CD4-positive, alpha-beta T cell treated with Interferon alpha-2 for 1 hour (primary cell): ENCODE results near the gene PRRC1.

Experiments used
- DNase-seq, 2 donors: peaks; one replicate each; pipeline ENCODE4 v3.0.0-alpha.2; 2020 to 2022

Gene PRRC1

GRCh38 chr5:127582773-127583370 is 65.4 kb downstream of the PRRC1 start:
- DNase-seq = no peak

- DNase-seq = no peak
Measured at GRCh38 chr5:127583866-127584265, 66.4 kb downstream of the PRRC1 start.

- DNase-seq = no peak
Measured at GRCh38 chr5:127585661-127586060, 68.2 kb downstream of the PRRC1 start.

- DNase-seq = no peak
Measured at GRCh38 chr5:127586066-127586770, 68.8 kb downstream of the PRRC1 start.

GRCh38 chr5:127586811-127587210 is 69.4 kb downstream of the PRRC1 start:
- no peak for DNase-seq

- DNase-seq = no peak
Measured at GRCh38 chr5:127587246-127587917, 69.9 kb downstream of the PRRC1 start.

GRCh38 chr5:127588368-127588767 is 70.9 kb downstream of the PRRC1 start:
- no peak for DNase-seq

- DNase-seq = no peak
Measured at GRCh38 chr5:127589309-127590030, 72.0 kb downstream of the PRRC1 start.

GRCh38 chr5:127590156-127590722 is 72.8 kb downstream of the PRRC1 start:
- no peak for DNase-seq

- DNase-seq = no peak
Measured at GRCh38 chr5:127595484-127596368, 78.3 kb downstream of the PRRC1 start.

- DNase-seq = no peak
Measured at GRCh38 chr5:127596501-127596900, 79.1 kb downstream of the PRRC1 start.

GRCh38 chr5:127599320-127599719 is 81.9 kb downstream of the PRRC1 start:
- no peak for DNase-seq

GRCh38 chr5:127599847-127600246 is 82.4 kb downstream of the PRRC1 start:
- no peak for DNase-seq

- no peak for DNase-seq
Measured at GRCh38 chr5:127601111-127601510, 83.7 kb downstream of the PRRC1 start.

- DNase-seq = no peak
Measured at GRCh38 chr5:127601601-127602000, 84.2 kb downstream of the PRRC1 start.

GRCh38 chr5:127602481-127602880 is 85.0 kb downstream of the PRRC1 start:
- no peak for DNase-seq

- DNase-seq = no peak
Measured at GRCh38 chr5:127602896-127603844, 85.7 kb downstream of the PRRC1 start.
